ENCODE results near the gene MALT1. TPM values are rescaled to one million over a fixed set of nuclear protein-coding genes. Genes with fewer than 3 reads are reported as not detected.
"Not testable (repeated sequence)": the region's sequence is repeated elsewhere in the genome, so short reads cannot be mapped to it uniquely, and the experiment has no call there.

The MALT1 gene
- total RNA-seq, 1 donor from 2014 or later = 25.5 TPM

DNA sequence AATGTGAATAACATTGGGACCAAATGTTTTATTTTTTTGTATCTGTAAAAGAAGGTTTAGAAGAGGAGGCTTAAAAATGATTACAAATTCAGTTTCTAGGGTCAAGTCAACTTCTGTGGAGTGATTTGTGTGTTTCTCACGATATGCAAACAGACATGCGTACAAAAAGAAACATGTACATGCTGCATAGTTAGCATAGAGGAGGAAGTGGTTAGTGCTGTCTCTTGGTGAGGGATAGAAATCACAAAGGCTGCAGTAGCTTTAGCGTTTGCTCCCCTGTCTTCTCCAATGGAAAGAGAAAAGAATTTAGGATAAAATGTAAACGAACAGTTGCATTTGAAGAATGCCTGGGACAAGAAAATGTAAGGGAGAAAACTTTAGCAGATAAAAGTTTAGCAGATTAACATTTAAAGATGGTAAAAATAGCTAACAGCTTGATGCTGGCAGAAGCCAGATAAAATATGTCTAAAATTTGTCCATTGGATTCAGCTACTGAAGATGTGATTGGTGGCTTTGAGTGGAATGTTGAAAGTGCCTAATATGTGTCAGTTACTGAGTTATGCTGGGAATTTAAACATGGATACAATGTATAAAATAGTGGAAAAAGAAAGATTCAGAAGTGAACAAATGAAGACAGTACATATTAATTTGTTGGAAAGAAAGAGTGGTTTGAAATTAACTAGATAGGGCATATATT, 44.9 kb downstream of the MALT1 start:
- DNase-seq (ENCODE audit: low spot score) (no peak), ATAC-seq (no peak)
- intact Hi-C loops (cut with DNase I) = no loop called here

DNA sequence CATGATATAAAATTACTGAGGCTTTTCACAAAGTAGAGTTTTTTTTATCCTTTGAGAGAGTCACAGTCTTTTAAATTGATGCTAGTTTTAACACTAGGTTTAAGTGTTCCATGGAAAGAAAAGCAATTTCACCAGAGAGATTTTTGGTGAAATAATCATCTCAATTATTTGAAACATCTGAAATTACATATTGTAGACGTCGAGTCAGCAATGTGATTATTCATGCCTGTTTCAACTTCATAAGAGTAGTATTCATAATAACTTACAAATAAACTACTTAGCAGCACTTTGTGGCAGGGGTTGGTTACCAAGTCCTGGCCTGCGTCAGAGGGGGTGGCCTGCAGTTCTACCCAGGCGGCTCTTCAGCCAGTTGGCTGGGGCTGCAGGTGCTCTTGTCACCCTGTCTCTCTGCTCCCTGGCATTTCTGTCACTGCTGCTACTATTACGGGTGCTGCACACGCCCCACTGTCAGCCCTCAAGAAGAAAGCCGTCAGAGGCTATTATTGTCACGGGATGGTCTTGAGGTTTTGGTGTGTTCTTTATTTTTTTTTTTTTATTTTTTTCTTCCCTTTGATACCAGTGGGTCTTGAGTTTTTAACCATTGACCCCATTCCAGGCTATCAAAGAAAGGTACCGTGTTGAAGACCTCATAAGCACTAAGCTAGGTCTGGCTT, 50.4 kb downstream of the MALT1 start:
- DNase-seq (ENCODE audit: low spot score) = no peak
- intact Hi-C loops (cut with DNase I) = no loop called here
- ATAC-seq = no peak

DNA sequence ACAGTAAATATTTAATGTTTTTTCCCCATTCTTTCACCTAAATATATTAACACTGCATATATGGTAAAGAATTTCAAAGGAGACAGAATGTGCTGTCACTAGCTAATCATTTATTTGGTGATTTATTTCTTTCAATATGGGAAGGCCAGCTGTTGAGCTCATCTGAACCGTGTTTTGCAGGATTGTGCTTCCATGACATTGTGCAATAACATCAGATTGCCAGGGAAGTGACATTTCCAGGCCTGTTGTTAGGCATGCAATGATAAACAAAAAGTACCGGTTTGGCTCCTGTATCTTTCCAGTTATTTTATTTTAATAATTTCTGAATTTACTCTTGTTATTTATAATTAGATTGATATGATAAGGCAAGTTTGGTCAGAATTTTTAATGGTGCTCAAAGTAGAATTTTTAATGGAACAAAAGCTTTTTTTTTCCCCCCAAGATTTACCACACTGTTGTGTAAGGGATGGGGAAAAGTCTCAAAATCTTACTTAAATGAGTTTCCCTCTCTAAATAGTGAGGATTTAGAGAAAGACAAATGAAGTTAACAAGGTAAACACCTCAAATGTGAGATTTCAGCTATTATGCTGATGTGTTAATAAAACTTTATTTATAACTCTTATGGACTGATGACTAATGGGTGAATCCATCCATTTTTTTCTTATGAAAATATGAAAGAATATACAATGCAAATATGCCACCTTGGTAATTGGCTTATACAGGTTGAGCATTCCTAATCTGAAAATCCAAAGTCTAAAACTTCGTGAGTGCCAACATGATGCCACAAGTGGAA, 52.7 kb downstream of the MALT1 start:
- no peak for ATAC-seq

DNA sequence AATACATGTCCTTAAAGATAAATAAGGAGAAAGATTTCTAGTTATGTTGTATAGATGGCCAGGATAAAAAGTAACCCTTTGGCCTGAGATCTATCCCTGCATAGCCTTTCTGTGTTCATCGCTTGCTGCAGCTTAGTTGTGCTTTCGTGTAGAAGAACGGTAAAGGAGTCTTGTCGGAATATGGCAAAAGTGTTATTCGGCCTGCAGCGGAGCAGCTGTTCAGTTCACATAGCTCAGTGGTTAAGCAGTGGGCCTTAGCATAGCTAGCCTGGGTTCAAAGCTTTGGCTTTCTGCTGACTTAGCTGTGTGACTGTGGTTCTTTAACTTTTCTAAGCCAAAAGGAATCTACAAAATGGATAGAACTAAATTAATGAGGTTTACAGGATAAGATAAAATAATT, 55.4 kb downstream of the MALT1 start:
- intact Hi-C loops (cut with DNase I) = no loop called here
- ATAC-seq (no peak), DNase-seq (ENCODE audit: low spot score) (no peak)

More for the DNA sequence above, 52.7 kb downstream of the MALT1 start:
- intact Hi-C loops (cut with DNase I) = no loop called here
- no peak for DNase-seq (ENCODE audit: low spot score)

DNA sequence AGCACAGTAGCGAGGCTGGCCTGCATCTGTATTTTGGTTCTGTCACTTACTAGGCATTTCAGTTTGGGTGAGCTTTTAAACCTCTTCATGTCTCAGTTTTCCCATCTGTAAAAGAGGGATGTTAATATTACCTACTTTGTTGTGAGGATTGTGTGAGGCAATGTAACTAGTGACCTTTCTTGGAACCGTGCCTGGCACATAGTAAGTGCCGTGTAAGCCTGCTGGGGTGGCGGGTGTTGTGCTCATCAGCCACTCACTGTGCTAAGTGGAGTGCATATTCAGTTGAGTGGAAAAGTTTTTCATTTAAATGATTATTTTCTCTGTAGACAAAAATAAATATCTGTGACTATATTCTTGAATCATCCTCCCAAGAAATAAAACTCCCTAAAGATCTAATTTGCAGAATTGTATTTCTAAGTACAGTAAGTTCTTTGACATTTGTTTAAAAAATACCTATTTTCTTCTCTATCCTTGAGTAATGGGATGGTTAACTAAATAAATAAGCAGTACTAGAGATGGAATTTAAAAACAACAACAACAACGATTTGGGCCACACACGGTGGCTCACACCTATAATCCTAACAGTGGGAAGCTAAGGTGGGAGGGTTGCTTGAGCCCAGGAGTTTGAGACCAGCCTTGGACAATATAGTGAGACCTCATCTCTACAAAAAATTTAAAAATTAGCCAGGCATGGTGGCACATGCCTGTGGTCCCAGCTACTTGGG, 56.7 kb downstream of the MALT1 start:
- ATAC-seq = no peak
- intact Hi-C loops (cut with DNase I) = no loop called here
- DNase-seq (ENCODE audit: low spot score) = no peak

DNA sequence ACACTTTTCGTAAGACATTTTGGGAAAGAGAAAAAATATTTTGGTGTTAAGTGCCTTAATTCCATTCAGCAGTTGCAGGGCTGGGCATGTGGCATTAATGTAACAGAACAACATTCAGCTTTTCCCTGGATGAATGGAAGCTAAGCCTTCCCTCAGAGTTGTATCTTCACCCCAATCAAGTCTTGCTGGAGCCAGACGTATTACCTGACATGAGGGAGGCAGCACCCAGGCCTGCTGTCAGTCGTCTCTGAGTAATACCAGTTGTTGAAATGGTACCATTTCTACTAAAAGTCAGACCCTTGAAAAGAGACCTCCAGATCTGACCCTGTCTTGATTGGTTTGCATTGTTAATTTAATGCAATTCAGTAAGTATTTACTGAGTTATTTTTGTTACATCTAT, 57.5 kb downstream of the MALT1 start:
- no peak for ATAC-seq
- no peak for DNase-seq (ENCODE audit: low spot score)
- intact Hi-C loops (cut with DNase I) = no loop called here

DNA sequence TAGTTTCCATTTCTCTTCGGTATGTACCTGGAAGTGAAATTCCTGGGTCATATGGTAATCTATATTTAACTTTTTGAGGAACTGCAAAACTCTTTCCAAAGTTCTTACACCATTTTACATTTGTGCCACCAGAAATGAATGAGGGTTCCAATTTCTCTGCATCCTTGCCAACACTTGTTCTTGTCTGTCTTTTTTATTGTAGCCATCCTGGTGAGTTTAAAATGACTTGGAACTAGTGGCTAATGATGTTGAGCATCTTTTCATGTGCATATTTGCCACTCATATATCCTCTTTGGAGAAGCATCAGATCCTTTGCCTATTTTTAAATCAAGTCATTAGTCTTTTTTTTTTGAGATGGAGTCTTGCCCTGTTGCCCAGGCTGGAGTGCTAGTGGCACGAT, 59.4 kb downstream of the MALT1 start:
- ATAC-seq = no peak
- no peak for DNase-seq (ENCODE audit: low spot score)
- intact Hi-C loops (cut with DNase I) = no loop called here

DNA sequence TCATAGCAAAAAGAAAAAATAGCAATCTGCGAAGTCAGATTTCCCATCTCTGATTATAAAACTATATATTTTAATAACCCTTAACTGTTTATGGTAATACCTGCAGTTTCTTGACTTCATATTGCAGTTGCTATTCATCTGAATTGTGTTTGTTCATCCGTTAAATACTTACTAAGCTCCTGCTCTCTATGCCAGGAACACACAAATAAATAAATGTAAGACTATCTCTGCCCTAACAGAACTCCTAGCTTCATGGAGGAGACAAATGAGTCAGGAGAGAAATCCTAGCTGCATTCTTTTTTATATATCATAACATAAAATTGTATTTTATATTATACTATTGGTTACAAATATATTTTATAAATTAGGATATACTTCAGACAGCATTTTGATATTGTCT, 61.2 kb downstream of the MALT1 start:
- intact Hi-C loops (cut with DNase I) = no loop called here
- ATAC-seq (no peak), DNase-seq (ENCODE audit: low spot score) (no peak)

DNA sequence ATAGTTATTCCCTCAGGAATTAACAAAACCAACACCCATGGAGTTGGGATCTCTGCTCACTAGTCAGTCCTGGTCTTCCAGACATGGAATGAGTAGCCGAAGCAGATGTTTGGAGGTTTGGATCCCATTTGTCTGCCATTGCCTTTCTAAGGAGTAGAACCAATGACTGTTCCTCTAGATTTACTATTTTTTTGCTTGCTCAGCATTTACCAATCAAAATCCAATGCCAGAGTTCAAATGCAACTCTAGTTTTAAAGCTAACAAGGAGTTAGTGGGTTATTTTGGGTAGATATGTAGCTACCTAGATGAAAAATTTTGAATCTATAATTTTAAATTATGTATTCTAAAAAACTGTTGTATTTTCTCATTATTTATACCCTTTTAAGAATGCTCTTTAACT, 62.6 kb downstream of the MALT1 start:
- ATAC-seq = no peak
- DNase-seq (ENCODE audit: low spot score) = no peak
- intact Hi-C loops (cut with DNase I) = no loop called here

DNA sequence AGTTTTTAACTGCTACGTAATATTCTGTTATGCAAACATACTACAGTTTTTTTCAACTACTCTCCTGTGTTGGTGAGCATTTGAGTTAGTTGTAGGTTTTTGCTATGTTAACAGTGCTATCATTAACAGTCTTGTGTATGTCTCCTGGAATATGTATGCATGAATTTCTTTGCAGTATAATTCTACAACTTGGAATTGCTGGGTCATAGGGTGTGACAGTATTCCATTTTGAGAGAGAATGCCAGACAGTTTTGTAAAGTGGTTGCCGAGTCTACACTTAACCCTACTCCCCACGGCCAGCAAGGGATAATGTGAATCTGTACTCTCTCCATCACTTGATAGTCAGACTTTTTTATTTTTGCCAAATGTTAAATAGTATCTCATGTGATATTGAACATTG, 67.1 kb downstream of the MALT1 start:
- no peak for DNase-seq (ENCODE audit: low spot score)
- ATAC-seq = no peak
- intact Hi-C loops (cut with DNase I) = no loop called here

DNA sequence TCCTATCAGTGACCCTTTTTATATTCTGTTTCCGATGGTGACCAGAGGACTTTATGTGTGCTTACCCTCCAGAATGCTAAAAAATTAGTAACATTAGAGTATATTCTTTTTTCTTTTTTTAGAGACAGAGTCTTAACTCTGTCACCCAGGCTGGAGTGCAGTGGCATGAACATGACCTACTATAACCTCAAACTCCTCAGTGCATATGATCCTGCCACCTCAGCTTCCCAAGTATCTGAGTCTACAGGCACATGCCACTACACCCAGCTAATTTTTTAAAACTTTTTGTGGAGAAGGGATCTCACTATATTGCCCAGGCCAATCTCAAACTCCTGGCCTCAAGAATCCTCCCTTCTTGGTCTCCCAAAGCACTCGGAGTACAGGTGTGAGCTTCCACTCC, 74.6 kb downstream of the MALT1 start:
- DNase-seq (ENCODE audit: low spot score) (no peak), ATAC-seq (no peak)
- intact Hi-C loops (cut with DNase I) = no loop called here

DNA sequence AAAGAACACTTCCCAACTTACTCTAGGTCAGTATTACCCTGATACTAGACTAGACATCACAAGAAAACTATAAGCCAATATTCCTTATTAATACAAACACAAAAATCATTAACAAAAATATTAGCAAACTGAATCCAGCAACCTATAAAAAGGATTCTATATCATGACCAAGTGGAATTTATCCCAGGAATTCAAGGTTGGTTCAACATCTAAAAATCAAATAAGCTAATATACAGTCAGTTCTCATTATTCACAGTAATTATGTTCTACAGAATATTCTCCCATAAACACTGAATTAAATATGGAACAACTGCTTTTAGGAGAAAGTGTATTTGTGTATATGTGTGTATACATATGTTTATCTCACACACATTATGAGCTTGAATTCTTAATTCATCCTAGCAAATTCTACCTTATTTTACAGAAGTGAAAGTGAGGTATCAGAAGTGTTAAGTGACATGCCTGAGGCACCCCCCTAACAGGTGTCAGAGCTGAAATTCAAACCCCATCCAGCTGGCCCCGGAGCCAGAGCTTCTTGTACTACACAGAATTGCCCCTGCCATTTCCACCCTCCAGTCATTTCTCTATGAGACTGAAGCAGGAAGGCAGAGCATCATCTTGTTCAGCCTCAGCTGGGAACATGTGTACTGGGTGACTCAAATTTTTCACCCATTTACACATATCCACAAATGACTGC, 77.8 kb downstream of the MALT1 start:
- no peak for ATAC-seq
- no peak for DNase-seq (ENCODE audit: low spot score)

DNA sequence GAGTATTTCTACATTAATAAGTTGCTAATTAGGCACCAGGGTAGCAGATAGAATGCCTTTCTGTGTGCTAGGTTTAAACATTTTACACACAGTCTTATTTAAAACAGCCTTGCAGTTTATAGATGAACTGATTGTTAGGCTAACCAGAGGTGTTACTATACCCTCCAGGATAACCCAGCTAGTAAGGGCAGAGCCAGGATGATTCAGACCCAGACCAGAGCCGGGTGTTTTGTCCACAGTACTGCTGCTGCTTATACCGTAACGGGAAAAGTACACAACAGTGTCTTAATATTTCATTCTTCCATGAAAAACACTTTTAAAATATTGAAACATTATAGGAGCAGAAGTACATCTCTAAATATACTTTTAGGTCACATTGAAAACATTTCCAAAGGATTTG, 82.7 kb downstream of the MALT1 start:
- no peak for DNase-seq (ENCODE audit: low spot score)
- no peak for ATAC-seq
- intact Hi-C loops (cut with DNase I) = no loop called here

More for the DNA sequence above, 77.8 kb downstream of the MALT1 start:
- intact Hi-C loops (cut with DNase I) = no loop called here

DNA sequence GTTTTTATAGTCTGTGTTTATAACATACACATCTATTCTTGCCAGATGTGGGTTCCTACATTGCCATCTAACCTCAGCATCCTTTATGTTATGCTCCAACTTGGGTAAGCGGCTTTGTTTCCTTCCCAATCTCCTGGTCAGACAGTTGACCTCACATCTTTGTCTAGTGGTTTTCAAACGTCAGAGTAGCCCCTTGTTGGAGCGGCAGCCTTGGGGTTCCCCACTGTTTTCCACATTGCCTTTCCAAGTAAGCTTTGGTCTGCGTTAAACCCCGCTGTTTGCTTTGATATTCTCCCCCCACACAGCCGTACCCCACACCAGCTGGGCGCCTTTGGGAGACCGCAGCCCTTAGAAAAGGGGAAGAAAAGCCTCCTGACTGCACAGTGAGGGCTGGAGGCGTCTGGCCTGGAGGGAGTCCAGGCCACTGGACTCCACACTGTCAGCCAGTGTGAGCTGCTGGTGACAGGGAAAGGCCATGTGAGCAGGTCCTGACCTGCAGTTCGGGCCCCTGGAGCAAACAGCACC, 83.3 kb downstream of the MALT1 start:
- ATAC-seq (peak; percentile 88), DNase-seq (ENCODE audit: low spot score) (peak; percentile 65)
- intact Hi-C loops (cut with DNase I) = no loop called here

DNA sequence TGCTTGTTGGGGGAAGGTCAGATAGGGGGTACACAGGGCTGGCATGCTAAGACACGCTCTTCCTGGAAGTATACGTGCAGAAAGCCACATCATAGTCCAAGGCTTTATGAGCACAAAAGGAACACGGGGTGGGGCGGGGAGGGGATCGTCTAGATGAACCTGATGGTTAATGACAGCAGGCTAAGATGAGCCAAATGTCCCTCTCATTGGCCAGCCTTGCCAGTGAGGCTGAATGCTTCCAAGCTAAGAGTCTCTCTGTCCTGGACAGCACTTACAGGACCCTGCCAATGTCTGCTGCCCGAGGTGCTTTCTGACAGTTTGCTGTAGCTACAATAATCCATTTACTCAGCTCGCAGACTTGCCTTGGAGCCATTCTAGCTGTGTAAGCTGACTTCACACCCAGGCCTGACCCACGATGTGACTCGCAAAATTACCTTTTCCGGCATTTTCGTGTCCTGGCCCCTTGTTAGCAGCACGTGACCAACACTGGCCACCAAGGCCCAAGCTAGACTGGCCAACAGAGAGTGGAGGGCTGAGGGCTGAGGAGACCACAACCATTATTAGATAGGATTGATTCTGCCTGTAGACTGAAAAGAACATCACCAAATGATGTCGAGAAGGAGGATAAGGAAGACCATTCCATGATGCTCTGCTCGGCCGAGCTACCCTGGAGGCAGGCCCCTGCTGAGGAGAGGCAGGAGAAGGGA, 84.2 kb downstream of the MALT1 start:
- ATAC-seq (no peak), DNase-seq (ENCODE audit: low spot score) (no peak)
- intact Hi-C loops (cut with DNase I) = no loop called here

DNA sequence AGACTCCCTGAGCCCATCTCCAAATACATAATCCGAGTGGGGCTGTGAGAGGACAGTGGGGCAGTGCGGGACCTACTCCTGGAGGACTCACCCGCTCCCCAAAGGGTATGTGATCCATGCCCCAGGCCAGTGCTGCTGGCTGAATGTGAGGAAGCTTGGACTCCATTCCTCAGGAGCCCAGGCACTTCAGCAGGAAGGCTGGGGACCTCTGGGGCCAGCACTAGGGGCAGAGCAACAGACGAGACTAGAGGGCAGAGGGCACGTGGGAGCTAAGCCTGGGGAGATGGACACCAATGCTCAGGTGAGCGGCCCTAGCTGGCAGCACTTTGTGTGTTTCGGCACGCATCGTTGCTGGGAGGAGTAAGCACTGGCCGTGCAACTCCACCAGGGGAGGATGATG, 84.9 kb downstream of the MALT1 start:
- ATAC-seq = no peak
- intact Hi-C loops (cut with DNase I) = no loop called here
- no peak for DNase-seq (ENCODE audit: low spot score)

DNA sequence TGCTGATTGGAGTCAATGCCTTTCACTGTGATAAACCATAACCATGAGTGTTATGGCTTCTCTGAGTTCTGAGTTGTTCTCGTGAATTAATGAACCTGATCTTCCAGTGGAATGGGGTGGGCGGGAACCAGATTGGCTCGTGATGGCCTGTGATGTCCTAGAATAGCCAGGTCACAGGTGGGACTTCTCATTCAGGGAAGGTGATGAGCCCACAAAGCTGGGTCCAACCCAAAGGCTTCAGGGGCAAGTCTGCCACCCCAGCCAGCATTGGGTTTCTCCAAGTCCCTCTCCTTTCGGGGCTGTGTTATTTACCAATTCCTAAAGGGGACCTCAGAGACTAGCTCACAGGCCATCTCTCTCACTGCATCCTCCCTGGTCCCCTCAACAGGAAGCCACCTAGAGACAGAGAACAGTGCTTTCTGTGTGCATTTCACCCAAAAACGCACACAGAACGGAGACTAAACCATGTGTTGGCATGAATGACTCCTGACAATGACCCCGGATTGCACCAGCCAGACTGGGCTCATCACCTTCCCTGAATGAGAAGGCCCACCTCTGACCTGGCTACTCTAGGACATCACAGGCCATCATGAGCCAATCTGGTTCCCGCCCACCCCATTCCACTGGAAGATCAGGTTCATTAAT, 85.5 kb downstream of the MALT1 start:
- no peak for DNase-seq (ENCODE audit: low spot score)
- no peak for ATAC-seq

DNA sequence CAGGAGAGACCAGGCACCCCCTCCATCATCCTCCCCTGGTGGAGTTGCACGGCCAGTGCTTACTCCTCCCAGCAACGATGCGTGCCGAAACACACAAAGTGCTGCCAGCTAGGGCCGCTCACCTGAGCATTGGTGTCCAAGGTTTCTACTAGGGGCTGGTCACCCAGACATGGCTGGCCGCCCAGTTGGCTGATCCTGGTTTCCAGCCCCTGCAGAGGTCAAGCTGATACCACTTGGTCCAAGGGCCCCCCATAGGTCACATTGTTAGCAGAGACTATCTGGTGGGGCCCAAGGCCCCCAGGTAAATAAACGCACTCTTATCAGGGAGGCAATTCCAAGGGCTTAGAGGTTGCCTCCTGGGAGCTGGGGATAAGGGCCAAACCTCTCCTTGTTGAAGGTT, 86.1 kb downstream of the MALT1 start:
- intact Hi-C loops (cut with DNase I); DNase-seq (ENCODE audit: low spot score); ATAC-seq: not testable (repeated sequence)

More for the DNA sequence above, 85.5 kb downstream of the MALT1 start:
- intact Hi-C loops (cut with DNase I) = no loop called here

Measured in sciatic nerve (tissue), 2 donors.